Hepatocyte (in vitro differentiated cells): ENCODE data around the gene MOSMO.

Source experiments
- CTCF ChIP-seq: fragments of 200-600 bp; sonication (generic); IDR thresholded peaks from 2 replicates; pipeline ENCODE4 v1.5.1; 2016; ENCODE audit warnings: antibody characterized with exemption, mild to moderate bottlenecking; ENCODE audit not compliant: poor library complexity
- EZH2phosphoT487 ChIP-seq: fragments of 200-600 bp; sonication (generic); IDR thresholded peaks from one replicate; pipeline ENCODE4 v1.6.1; 2018; ENCODE audit warnings: antibody characterized with exemption, mild to moderate bottlenecking, low read depth, moderate library complexity; ENCODE audit not compliant: unreplicated experiment, severe bottlenecking

- no peak for TF ChIP-seq CTCF
- no peak for TF ChIP-seq EZH2phosphoT487
Observed at GRCh38 chr16:21980032-21980431, 27.9 kb upstream of the MOSMO start.
